ENCODE results near the gene CELA3B. TPM values are rescaled to one million over a fixed set of nuclear protein-coding genes. Genes with fewer than 3 reads are reported as not detected.

CELA3B gene
- total and polyA plus RNA-seq, 2 experiments from 2014 or later: 0.33 TPM; not detected in 1

DNA sequence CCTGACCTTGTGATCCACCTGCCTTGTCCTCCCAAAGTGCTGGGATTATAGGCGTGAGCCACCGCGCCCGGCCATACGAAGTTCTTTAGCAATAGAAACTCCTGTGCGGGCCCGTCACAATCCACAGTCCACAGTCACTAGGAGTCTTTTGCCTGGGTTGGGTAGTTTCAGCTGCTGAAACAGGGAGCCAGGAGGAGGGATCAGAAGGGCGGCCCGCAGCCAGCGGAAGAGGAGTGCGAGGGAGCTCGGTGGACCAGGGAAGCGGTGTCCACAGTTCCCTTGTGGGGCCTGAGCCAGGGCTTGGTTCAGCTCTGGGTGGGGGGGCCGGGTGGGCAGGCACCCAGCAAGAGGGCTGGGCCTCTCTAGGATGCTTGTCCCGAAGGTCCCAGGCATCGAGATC, 21.8 kb upstream of the CELA3B start:
- Histone ChIP-seq H3K36me3 (replicated peaks; ENCODE audit: insufficient read depth, low read depth) (no peaks in the 10 kb centered on the region), H3K4me1 (ENCODE audit: insufficient read depth) (peaks cover 11% of the 10 kb centered on the region), H3K9me3 (ENCODE audit: low read depth) (no peaks in the 10 kb centered on the region), H3K79me2 (no peaks in the 10 kb centered on the region), H3K9me2 (replicated peaks; ENCODE audit: insufficient read depth) (no peaks in the 10 kb centered on the region), H4K20me1 (ENCODE audit: insufficient read depth, poor library complexity, severe bottlenecking) (no peaks in the 10 kb centered on the region), H2AFZ (no peak overlapping the region), H3K4me2 (no peak overlapping the region), H3K27ac (no peak overlapping the region), H3K27me3 (no peaks in the 10 kb centered on the region), H3K4me3 (no peak overlapping the region)
- TF ChIP-seq, protein P1, sequence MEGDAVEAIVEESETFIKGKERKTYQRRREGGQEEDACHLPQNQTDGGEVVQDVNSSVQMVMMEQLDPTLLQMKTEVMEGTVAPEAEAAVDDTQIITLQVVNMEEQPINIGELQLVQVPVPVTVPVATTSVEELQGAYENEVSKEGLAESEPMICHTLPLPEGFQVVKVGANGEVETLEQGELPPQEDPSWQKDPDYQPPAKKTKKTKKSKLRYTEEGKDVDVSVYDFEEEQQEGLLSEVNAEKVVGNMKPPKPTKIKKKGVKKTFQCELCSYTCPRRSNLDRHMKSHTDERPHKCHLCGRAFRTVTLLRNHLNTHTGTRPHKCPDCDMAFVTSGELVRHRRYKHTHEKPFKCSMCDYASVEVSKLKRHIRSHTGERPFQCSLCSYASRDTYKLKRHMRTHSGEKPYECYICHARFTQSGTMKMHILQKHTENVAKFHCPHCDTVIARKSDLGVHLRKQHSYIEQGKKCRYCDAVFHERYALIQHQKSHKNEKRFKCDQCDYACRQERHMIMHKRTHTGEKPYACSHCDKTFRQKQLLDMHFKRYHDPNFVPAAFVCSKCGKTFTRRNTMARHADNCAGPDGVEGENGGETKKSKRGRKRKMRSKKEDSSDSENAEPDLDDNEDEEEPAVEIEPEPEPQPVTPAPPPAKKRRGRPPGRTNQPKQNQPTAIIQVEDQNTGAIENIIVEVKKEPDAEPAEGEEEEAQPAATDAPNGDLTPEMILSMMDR (IDR thresholded peaks at IDR 0.05; ENCODE audit: poor library complexity): no peak
- no peak for TF ChIP-seq EZH2 (IDR thresholded peaks at IDR 0.05; ENCODE audit: borderline replicate concordance)
- TF ChIP-seq EZH2phosphoT487 (IDR thresholded peaks at IDR 0.05; ENCODE audit: low read depth, severe bottlenecking, unreplicated experiment): no peak
- no peak for DNase-seq (ENCODE audit: low spot score)
- 82% methylated on average over 14 of the region's 16 CpGs for WGBS (ENCODE audit: low lambda C conversion rate, missing lambda C conversion rate)

DNA sequence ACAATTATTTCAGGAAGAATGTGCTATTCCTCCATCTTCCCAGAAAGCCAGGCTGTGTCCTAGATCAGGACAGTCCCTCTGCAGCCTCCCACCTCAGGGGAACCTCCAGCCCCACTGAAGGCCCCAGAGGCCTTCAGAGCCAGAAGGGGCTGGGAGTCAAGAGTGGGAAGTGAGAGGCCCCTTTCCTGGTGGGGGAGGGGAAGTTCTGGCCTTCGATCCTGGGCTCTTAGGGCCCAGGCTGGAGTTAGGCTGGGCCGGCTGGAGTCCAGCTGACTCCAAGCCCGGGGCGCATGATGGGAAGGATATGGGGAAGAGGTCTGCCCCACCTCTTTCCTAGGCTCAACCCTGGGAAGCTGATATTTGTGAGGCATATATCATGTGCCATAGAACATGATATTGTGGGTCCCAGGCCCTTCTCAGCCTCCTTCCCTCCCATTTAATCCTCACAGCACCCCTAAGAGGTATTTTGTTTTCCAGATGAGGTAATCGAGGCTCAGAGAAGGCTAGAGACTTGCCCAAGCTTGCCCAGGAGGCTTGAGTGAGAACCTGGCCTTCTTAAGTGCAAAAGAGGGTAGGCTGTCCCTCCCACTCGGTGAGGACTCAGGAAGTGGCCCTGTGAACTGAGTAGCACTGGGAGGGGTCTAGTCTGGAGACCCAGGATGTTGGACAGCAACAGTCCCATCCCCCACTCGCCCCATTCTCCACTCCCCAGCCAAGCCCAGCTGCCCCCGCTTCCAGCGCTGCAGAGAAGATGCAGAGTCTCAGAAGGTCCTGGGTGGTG, 21.1 kb upstream of the CELA3B start:
- Histone ChIP-seq H3K4me2 (no peak overlapping the region), H3K27ac (no peak overlapping the region), H2AFZ (no peak overlapping the region), H3K4me1 (ENCODE audit: insufficient read depth) (peaks cover 11% of the 10 kb centered on the region), H3K36me3 (replicated peaks; ENCODE audit: insufficient read depth, low read depth) (no peaks in the 10 kb centered on the region), H3K27me3 (no peaks in the 10 kb centered on the region), H4K20me1 (ENCODE audit: insufficient read depth, poor library complexity, severe bottlenecking) (no peaks in the 10 kb centered on the region), H3K4me3 (no peak overlapping the region), H3K79me2 (no peaks in the 10 kb centered on the region), H3K9me3 (ENCODE audit: low read depth) (no peaks in the 10 kb centered on the region), H3K9me2 (replicated peaks; ENCODE audit: insufficient read depth) (no peaks in the 10 kb centered on the region)
- no peak for TF ChIP-seq EZH2 (IDR thresholded peaks at IDR 0.05; ENCODE audit: borderline replicate concordance)
- no peak for TF ChIP-seq EZH2phosphoT487 (IDR thresholded peaks at IDR 0.05; ENCODE audit: low read depth, severe bottlenecking, unreplicated experiment)
- TF ChIP-seq, protein P1 (IDR thresholded peaks at IDR 0.05; ENCODE audit: poor library complexity): no peak
- WGBS (ENCODE audit: low lambda C conversion rate, missing lambda C conversion rate): 77% methylated on average over 9 of the region's 9 CpGs
- DNase-seq (ENCODE audit: low spot score): no peak

DNA sequence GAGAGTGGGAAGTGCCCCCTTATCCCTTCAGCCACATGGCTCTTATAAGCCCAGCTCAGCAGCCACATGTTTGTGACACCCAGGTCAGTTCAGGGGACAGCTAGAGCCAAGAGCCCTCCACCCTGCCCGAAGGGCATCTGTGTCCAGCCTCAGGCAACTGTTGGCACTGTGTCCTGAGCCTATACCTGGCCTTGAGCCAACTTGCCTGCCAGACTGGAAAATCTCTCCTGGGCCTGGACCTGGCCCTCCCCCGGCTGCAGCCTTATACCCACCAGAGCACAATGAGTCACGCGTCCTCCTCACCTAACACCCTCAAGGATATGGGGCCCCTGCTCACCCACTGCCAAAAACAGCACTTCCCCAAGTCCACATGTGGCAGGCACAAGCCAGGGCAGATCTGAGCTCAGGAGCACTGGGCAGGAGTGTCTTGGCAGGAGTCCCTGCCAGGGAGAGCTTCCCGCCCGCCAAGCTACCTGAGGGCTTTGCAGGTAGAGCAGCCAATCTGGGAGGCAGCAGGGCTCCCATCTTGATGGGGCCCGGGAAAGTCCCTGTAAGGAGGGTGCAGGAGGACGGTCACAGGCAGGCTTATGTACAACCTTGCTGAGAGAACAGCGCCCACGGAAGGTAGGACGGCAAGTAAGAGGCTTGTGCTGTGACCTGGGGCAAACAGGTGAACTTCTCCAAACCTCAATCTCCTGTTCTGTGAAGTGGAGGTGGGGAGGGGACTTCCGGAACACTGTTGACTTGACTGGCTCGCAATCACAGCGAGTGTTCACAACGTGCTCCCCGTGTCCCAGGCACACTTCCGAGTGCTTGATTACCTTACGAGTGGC, 19.9 kb upstream of the CELA3B start:
- TF ChIP-seq EZH2 (IDR thresholded peaks at IDR 0.05; ENCODE audit: borderline replicate concordance) (no peak), EZH2phosphoT487 (IDR thresholded peaks at IDR 0.05; ENCODE audit: low read depth, severe bottlenecking, unreplicated experiment) (no peak)
- TF ChIP-seq, protein P1 (IDR thresholded peaks at IDR 0.05; ENCODE audit: poor library complexity): no peak
- no peaks in the 10 kb centered on the region for H4K20me1 ChIP-seq (ENCODE audit: insufficient read depth, poor library complexity, severe bottlenecking)
- no peak overlapping the region for H3K27ac ChIP-seq
- no peak overlapping the region for H2AFZ ChIP-seq
- no peaks in the 10 kb centered on the region for H3K79me2 ChIP-seq
- 65% methylated on average over 18 of the region's 18 CpGs for WGBS (ENCODE audit: low lambda C conversion rate, missing lambda C conversion rate)
- no peaks in the 10 kb centered on the region for H3K36me3 ChIP-seq (replicated peaks; ENCODE audit: insufficient read depth, low read depth)
- no peaks in the 10 kb centered on the region for H3K27me3 ChIP-seq
- H3K9me3 ChIP-seq (ENCODE audit: low read depth): no peaks in the 10 kb centered on the region
- no peak overlapping the region for H3K4me2 ChIP-seq
- peaks cover 11% of the 10 kb centered on the region for H3K4me1 ChIP-seq (ENCODE audit: insufficient read depth)
- H3K9me2 ChIP-seq (replicated peaks; ENCODE audit: insufficient read depth): no peaks in the 10 kb centered on the region
- peak; percentile 74 for DNase-seq (ENCODE audit: low spot score)
- no peak overlapping the region for H3K4me3 ChIP-seq

Measured in hepatocyte (in vitro differentiated cells).